22Rv1 (cell line): ENCODE measurements around the gene SOX12.
"Not testable (repeated sequence)": the region's sequence is repeated elsewhere in the genome, so short reads cannot be mapped to it uniquely, and the experiment has no call there.

Experiments used
- ZFX ChIP-seq: fragments of 450-650 bp; IDR thresholded peaks from 2 replicates; pipeline ENCODE4 v1.6.1; 2017; ENCODE audit warnings: antibody characterized with exemption, borderline replicate concordance
- TF ChIP-seq, protein P1 (sequence below): fragments of 450-650 bp; IDR thresholded peaks from 2 replicates; pipeline ENCODE4 v1.5.1; 2017; ENCODE audit warnings: mild to moderate bottlenecking

DNA sequence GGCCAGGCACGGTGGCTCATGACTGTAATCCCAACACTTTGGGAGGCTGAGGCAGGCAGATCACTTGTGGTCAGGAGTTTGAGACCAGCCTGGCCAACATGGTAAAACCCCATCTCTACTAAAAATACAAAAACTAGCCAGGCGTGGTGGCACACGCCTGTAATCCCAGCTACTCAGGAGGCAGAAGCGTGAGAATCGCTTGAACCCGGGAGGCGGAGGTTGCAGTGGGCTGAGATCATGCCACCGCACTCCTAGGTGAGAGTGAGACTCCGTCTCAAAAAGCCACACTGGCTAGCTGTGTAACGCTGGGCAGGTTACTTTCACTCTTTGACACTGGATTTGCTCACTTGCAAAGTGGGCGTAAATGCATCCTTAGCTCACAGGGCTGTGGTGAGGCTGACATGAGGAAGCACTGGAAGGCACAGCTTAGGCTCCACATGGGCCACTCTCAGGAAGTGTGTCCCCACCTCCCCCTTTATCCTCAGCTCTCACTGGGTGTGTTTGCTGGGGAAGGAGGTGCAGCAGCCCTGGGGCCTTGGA lies 47.3 kb downstream of the SOX12 start:
- TF ChIP-seq, protein P1, sequence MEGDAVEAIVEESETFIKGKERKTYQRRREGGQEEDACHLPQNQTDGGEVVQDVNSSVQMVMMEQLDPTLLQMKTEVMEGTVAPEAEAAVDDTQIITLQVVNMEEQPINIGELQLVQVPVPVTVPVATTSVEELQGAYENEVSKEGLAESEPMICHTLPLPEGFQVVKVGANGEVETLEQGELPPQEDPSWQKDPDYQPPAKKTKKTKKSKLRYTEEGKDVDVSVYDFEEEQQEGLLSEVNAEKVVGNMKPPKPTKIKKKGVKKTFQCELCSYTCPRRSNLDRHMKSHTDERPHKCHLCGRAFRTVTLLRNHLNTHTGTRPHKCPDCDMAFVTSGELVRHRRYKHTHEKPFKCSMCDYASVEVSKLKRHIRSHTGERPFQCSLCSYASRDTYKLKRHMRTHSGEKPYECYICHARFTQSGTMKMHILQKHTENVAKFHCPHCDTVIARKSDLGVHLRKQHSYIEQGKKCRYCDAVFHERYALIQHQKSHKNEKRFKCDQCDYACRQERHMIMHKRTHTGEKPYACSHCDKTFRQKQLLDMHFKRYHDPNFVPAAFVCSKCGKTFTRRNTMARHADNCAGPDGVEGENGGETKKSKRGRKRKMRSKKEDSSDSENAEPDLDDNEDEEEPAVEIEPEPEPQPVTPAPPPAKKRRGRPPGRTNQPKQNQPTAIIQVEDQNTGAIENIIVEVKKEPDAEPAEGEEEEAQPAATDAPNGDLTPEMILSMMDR: not testable (repeated sequence)
- not testable (repeated sequence) for TF ChIP-seq ZFX
